Glutamatergic neuron (in vitro differentiated cells): ENCODE data around the gene TIMP1. TPM values are rescaled to one million over a fixed set of nuclear protein-coding genes. Genes with fewer than 3 reads are reported as not detected.
A peak's percentile ranks its signal among the peaks of the same experiment; 100 is the strongest.

Experiments used
- DNase-seq: peaks from one replicate; pipeline ENCODE4 v3.0.0; 2022
- H3K27ac Mint-ChIP-seq: one replicate; pipeline ENCODE4 v1.8.0; 2020; ENCODE audit warnings: mild to moderate bottlenecking, mixed read lengths, inconsistent platforms; ENCODE audit not compliant: unreplicated experiment
- H3K27me3 Mint-ChIP-seq: one replicate; pipeline ENCODE4 v1.8.0; 2020; ENCODE audit warnings: mild to moderate bottlenecking, moderate library complexity, mixed read lengths, inconsistent platforms; ENCODE audit not compliant: unreplicated experiment
- H3K36me3 Mint-ChIP-seq: one replicate; pipeline ENCODE4 v1.8.0; 2020; ENCODE audit warnings: mild to moderate bottlenecking, mixed read lengths, inconsistent platforms; ENCODE audit not compliant: unreplicated experiment
- H3K4me1 Mint-ChIP-seq: one replicate; pipeline ENCODE4 v1.8.0; 2020; ENCODE audit warnings: mild to moderate bottlenecking, low read depth, mixed read lengths, inconsistent platforms; ENCODE audit not compliant: unreplicated experiment
- H3K4me3 Mint-ChIP-seq: one replicate; pipeline ENCODE4 v1.8.0; 2020; ENCODE audit warnings: mild to moderate bottlenecking, mixed read lengths, inconsistent platforms; ENCODE audit not compliant: unreplicated experiment
- H3K9me3 Mint-ChIP-seq: one replicate; pipeline ENCODE4 v1.8.0; 2020; ENCODE audit warnings: mild to moderate bottlenecking, moderate library complexity, mixed read lengths, inconsistent platforms; ENCODE audit not compliant: unreplicated experiment
- total RNA-seq: library from RNA; stranded (reverse); fragmentation: NEBNext Ultra II Directional; extraction: Animal tissue kit (Norgen Biotek cat#: 25700); gene quantifications from one replicate; pipeline ENCODE4 v1.2.1, GENCODE V29; 2021; ENCODE audit not compliant: unreplicated experiment
- TF ChIP-seq, protein P1 (sequence below): fragments of 200-600 bp; sonication (generic); IDR thresholded peaks from one replicate; pipeline ENCODE4 v1.5.0; 2021; ENCODE audit not compliant: partially characterized antibody, unreplicated experiment

TIMP1 gene
- total RNA-seq, 1 donor from 2014 or later = 5.9 TPM

DNA sequence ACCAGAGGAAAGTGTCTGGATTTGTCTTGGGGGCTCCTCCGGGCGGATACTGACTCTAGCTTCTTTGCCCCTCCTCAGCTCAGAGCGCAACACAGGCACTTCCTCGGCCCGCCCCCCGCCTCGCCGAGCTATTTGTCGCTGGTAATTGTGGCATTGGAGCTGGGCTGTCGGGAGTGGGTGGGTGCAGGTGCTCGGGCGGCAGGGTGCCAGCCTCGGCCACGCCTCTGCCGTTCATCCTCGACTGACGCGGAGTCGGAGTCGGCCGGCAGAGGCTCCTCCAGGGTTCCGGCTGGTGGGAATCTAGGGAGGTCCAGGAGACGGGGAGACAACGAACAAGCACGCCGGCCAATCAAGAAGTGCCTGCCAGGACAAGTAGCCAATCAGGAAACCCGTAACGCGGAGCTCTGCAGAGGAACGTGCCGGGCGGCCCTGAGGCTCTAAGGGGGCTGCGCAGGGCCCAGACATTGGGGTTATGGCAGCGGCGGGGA is 41.3 kb downstream of the TIMP1 start:
- Mint-ChIP-seq H3K4me1 (no peaks in the 10 kb centered on the region), H3K9me3 (peaks cover 2% of the 10 kb centered on the region), H3K27me3 (peaks cover 8% of the 10 kb centered on the region), H3K27ac (no peak overlapping the region), H3K4me3 (peak overlapping the region; percentile 81), H3K36me3 (no peaks in the 10 kb centered on the region)
- DNase-seq = peak; percentile 73
- TF ChIP-seq, protein P1, sequence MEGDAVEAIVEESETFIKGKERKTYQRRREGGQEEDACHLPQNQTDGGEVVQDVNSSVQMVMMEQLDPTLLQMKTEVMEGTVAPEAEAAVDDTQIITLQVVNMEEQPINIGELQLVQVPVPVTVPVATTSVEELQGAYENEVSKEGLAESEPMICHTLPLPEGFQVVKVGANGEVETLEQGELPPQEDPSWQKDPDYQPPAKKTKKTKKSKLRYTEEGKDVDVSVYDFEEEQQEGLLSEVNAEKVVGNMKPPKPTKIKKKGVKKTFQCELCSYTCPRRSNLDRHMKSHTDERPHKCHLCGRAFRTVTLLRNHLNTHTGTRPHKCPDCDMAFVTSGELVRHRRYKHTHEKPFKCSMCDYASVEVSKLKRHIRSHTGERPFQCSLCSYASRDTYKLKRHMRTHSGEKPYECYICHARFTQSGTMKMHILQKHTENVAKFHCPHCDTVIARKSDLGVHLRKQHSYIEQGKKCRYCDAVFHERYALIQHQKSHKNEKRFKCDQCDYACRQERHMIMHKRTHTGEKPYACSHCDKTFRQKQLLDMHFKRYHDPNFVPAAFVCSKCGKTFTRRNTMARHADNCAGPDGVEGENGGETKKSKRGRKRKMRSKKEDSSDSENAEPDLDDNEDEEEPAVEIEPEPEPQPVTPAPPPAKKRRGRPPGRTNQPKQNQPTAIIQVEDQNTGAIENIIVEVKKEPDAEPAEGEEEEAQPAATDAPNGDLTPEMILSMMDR = no peak

DNA sequence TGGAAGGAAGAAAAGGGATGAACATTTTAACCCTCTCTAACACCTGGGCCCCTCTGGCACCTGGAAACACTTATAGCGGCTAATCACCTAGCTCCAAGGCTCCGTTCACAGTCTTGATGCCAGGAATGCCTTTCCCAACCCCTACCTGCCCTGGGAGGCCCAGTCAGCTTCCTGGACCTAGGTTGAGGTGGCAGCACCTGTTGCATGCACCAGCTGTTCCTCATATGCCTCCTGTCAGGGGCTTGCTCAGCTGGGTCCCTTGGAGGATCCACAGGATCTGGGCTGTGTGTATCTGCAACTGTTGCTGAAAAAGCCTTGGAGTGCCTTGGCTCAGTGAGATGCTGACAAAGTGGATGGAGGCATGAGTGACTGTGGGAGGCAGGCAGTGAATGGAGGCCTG is 43.1 kb downstream of the TIMP1 start:
- DNase-seq = no peak
- Mint-ChIP-seq H3K27ac (no peak overlapping the region), H3K36me3 (no peaks in the 10 kb centered on the region), H3K4me1 (no peaks in the 10 kb centered on the region), H3K4me3 (no peak overlapping the region), H3K27me3 (peaks cover 8% of the 10 kb centered on the region), H3K9me3 (peaks cover 2% of the 10 kb centered on the region)
- TF ChIP-seq, protein P1 = no peak

DNA sequence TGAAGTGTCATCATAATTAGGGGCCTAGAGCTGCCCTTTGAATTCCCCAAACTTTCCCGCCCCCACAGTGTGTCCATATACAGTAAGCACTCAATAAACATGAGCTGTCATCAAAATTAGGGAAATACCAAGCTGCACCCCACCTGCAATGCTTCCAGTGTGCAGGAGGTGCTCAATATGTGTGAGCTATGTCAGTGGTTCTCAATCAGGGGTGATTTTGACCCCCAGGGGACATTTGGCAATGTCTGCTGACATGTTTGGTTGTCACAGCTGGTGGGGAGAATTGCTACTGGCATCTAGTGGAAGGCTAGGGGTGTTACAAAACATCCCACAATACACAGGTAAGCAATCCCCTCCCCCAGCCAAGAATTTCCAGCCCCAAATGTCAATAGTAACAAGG is 46.7 kb downstream of the TIMP1 start:
- DNase-seq = no peak
- no peak overlapping the region for H3K27ac Mint-ChIP-seq
- peaks cover 2% of the 10 kb centered on the region for H3K9me3 Mint-ChIP-seq
- no peaks in the 10 kb centered on the region for H3K36me3 Mint-ChIP-seq
- H3K4me1 Mint-ChIP-seq = no peaks in the 10 kb centered on the region
- TF ChIP-seq, protein P1 = no peak
- no peak overlapping the region for H3K4me3 Mint-ChIP-seq
- H3K27me3 Mint-ChIP-seq = peaks cover 5% of the 10 kb centered on the region

DNA sequence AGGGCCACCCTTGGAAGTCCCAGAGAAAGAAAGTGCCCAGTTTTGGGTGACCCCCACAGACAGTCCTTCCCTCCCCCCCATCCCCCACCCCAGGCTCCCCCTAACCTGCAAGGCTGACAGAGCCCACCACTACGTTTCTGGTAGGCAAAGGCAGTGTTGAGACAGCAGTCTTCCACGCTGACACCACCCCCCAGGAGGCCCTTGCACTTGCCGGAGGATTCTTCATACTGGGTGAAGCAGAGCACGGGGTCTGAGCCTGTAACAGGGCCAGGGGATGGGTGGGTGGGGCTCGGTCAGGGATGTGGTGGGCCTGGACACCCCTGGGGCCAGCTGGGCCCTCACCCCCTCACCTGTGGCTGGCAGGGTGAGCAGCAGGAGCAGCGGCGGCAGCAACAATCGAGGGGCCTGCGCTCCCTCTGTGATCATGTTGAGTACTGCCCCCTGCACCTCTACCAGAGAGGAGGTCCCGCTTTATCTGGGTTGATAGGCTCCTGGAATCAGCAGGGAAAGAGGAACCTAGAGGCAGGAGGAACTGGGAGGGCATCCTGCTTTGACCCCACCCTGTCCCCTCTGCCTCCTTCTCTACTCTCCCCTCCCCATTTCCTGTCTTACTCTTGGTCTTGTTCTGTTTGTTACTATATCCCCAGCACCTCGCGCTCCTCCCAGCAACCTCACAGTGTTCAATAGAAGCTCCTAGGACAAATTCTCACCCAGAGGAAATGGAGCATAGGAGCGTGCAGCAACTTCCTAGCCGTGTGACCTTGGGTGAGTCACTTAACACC is 47.4 kb downstream of the TIMP1 start, which contains the start of gene CFP:
CFP (minus strand) TSS at position 512 of the 782 bp plus-strand sequence; CDS start at position 426, 86 bp downstream.
- Mint-ChIP-seq H3K27me3 (peaks cover 2% of the 10 kb centered on the region), H3K4me1 (no peaks in the 10 kb centered on the region), H3K27ac (no peak within 1 kb of the TSS), H3K9me3 (peaks cover 2% of the 10 kb centered on the region), H3K4me3 (no peak within 1 kb of the TSS), H3K36me3 (no peaks in the 10 kb centered on the region)
- DNase-seq = no peak
- TF ChIP-seq, protein P1 = no peak

DNA sequence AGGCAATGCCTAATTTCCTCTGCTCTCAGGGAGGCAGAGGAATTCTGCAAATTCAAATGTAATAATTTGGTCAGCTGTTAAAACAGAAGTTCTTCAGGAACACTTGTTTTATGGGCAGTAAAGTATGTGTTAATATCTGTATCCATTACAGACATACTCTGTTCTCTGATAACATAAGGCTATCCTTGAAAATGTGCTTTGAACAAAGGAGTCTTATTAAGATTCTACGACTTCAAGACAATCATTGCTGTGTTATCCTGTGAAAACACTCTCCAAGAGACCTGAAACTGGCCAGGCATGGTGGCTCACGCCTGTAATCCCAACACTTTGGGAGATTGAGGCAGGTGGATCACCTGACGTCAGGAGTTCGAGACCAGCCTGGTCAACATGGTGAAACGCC is 49.4 kb downstream of the TIMP1 start:
- Mint-ChIP-seq H3K27me3 (no peaks in the 10 kb centered on the region), H3K36me3 (no peaks in the 10 kb centered on the region), H3K9me3 (peaks cover 2% of the 10 kb centered on the region), H3K27ac (no peak overlapping the region), H3K4me1 (no peaks in the 10 kb centered on the region), H3K4me3 (no peak overlapping the region)
- TF ChIP-seq, protein P1 = no peak
- DNase-seq = no peak
